Astrocyte of the cerebellum (primary cell): ENCODE data around the gene CLIC3.

Experiments
- DNase-seq: peaks from one replicate; pipeline ENCODE4 v3.0.0-alpha.2; 2011; ENCODE audit warnings: low read depth
- H3K4me3 ChIP-seq: 2 replicates; pipeline ENCODE4 v1.5.1; 2011; ENCODE audit warnings: mild to moderate bottlenecking, low read depth, low read length, moderate library complexity
- in situ Hi-C: cut with HindIII; loops from 2 replicates; pipeline ENCODE4 v1.10.0; 2017; ENCODE audit warnings: low sequenced_read_pairs
- TF ChIP-seq, protein P1 (sequence below): IDR thresholded peaks from 2 replicates; pipeline ENCODE4 v1.5.1; 2012; ENCODE audit warnings: low read length, low read depth, moderate library complexity, mild to moderate bottlenecking; ENCODE audit errors: missing control alignments

The CLIC3 gene

DNA sequence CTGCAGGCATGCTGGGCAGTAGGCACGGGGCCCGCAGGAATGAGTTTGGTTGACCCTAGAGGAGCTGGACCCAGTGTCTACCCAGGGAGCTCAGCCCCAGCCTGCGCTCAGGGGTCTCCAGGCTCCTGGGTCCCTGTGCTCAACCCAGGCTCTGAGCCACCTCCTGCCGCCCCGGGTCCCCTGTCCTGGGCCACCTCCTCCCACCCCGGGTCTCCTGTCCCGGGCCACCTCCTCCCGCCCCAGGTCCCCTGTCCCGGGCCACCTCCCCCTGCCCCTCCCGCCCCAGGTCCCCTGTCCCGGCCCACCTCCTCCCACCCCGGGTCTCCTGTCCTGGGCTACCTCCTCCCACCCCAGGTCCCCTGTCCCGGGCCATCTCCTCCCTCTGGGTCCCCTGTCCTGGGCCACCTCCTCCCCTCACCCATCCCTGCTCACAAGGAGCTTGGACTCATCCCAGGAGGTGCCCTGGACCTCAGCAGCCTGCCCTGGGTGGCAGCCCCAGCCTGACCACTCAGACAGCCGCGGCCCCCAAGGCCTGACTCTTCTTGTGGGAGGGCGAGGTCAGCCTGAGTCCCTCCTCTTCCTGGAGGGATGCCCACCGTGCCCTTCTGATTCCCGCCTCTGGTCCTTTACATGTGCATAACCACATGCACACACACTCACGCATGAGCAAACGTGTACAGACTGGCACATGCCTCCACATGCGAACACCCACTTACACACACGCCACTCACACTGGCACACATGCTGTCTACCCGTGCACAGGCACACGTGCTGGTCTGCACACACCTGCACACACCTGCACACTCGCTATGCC, 41.9 kb downstream of the CLIC3 start:
- in situ Hi-C loops, result no loop called here
- no peak for DNase-seq
- TF ChIP-seq, protein P1, sequence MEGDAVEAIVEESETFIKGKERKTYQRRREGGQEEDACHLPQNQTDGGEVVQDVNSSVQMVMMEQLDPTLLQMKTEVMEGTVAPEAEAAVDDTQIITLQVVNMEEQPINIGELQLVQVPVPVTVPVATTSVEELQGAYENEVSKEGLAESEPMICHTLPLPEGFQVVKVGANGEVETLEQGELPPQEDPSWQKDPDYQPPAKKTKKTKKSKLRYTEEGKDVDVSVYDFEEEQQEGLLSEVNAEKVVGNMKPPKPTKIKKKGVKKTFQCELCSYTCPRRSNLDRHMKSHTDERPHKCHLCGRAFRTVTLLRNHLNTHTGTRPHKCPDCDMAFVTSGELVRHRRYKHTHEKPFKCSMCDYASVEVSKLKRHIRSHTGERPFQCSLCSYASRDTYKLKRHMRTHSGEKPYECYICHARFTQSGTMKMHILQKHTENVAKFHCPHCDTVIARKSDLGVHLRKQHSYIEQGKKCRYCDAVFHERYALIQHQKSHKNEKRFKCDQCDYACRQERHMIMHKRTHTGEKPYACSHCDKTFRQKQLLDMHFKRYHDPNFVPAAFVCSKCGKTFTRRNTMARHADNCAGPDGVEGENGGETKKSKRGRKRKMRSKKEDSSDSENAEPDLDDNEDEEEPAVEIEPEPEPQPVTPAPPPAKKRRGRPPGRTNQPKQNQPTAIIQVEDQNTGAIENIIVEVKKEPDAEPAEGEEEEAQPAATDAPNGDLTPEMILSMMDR, result no peak
- no peak overlapping the region for H3K4me3 ChIP-seq

DNA sequence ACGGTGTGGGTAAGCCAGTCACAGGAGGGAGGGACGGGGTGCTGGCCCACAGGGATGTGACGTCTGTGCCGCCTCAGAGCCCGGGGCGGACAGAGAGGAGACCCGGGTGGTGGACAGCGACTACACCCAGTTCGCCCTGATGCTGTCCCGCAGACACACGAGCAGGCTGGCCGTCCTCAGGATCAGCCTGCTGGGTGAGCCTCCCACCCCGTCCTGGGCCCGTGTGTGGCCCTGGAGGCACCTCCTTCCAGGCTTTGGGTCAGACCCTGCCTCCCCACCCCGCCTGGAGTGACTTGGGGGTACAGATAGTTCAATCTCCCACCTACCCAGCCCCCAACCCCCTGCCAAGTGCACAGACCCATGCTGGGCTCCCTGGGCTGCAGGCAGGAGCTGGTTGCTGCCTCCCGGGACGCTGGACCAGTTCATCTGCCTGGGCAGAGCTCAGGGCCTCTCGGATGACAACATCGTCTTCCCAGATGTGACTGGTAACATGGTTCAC, 42.5 kb downstream of the CLIC3 start:
- no peak for DNase-seq
- TF ChIP-seq, protein P1, result no peak
- in situ Hi-C loops, result no loop called here
- H3K4me3 ChIP-seq, result no peak overlapping the region

DNA sequence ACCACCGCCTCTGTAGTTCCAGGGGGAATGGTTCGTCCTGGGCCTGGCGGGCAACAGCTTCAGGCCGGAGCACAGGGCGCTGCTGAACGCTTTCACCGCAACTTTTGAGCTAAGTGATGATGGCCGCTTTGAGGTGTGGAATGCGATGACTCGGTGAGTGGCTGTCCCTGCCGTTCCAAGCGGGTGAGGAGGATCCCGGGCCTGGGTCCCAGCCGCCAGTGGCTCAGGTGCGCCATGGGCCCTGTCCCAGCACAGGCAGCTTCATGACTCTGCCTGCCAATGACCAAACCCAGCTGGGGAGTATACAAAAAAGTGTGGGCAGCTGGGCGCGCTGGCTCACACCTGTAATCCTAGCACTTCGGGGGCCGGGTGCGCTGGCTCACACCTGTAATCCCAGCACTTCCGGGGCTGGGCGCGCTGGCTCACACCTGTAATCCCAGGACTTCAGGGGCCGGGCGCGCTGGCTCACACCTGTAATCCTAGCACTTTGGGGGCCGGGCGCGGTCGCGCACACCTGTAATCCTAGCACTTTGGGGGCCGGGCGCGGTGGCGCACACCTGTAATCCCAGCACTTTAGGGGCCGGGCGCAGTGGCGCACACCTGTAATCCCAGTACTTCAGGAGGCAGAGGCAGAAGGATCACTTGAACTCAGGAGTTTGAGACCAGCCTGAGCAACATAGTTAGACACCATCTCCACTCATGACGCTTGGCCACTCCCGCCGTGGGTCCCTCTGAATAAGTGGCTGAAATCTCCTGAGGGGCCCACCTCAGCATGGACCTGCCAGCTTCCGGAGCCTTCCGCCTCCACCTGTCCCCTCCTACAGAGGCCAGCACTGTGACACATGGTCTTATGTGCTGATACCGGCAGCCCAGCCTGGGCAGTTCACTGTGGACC, 43.2 kb downstream of the CLIC3 start:
- no peak for DNase-seq
- in situ Hi-C loops, result no loop called here
- H3K4me3 ChIP-seq, result no peak overlapping the region
- TF ChIP-seq, protein P1, result no peak

DNA sequence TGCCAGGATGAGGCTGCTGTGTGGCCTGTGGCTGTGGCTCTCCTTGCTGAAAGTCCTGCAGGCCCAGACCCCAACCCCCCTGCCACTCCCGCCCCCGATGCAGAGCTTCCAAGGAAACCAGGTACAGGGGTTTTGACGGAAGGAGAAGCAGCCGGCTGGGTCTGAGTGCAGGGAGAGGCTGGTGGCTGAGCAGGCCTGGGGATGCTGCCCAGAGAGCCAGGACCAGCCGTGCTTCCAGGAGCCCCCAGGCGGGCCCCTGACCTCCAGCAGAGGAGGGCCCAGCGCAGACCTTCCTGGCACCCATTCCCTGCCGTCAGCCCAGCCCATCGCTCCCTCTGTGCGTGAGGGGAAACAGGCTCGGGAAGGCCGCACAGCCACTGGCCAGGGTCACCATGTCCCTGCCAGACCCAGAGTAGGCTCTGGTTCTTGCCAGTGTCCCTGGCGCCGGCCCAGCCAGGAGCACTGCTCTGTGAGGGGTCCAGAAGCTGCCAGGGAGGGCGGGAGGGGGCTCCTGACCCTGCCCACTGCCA, 44.0 kb downstream of the CLIC3 start:
- no peak overlapping the region for H3K4me3 ChIP-seq
- TF ChIP-seq, protein P1, result no peak
- in situ Hi-C loops, result no loop called here
- DNase-seq, result no peak

DNA sequence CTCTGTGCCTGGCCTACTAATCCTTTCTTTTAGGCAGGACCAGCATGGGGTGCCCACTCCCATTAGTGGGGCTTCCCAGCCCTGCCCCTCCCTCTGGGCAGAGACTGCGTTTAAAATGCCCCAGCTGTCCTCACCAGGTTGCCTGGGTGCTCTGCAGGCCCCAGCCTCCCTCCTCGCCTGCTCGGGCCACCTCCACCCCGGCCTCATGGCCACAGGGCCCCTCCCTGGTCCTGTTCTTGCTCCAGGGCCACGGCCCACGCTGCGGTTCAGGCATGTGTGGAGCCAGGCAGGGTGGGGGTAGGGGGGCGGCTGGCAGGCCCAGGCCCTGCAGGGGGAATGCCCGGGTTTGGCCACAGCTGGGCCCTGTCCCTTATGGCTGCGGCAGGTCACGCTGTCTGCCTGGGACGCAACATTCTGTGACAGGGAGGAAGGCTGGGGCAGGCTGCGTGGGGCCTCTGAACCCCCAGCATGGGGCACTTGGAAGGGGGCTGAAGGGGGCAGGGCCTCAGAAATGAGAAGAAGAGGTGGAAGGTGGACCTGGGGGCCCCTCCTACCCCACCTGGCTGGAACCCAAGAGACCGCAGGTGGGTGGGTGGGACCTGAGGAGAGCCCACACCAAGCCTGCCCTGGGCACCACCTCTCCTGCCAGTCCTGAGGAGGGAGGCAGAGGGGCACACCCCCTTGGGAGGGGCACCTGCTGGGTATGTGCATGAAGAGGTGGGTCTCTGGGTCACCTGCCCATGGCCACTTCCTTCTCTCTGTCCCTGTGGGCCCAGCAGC, 44.6 kb downstream of the CLIC3 start, which contains the start of gene LCN12:
TSS of gene LCN12 (plus strand) at position 733 of the 780 bp plus-strand sequence. CDS start 55 bp downstream, outside the sequence.
- TF ChIP-seq, protein P1, result no peak
- H3K4me3 ChIP-seq, result no peak within 1 kb of the TSS
- in situ Hi-C loops, result no loop called here
- DNase-seq, result no peak
